ENCODE data around the gene PDE4D.
"Not testable (repeated sequence)": the region's sequence is repeated elsewhere in the genome, so short reads cannot be mapped to it uniquely, and the experiment has no call there.

Gene PDE4D

DNA sequence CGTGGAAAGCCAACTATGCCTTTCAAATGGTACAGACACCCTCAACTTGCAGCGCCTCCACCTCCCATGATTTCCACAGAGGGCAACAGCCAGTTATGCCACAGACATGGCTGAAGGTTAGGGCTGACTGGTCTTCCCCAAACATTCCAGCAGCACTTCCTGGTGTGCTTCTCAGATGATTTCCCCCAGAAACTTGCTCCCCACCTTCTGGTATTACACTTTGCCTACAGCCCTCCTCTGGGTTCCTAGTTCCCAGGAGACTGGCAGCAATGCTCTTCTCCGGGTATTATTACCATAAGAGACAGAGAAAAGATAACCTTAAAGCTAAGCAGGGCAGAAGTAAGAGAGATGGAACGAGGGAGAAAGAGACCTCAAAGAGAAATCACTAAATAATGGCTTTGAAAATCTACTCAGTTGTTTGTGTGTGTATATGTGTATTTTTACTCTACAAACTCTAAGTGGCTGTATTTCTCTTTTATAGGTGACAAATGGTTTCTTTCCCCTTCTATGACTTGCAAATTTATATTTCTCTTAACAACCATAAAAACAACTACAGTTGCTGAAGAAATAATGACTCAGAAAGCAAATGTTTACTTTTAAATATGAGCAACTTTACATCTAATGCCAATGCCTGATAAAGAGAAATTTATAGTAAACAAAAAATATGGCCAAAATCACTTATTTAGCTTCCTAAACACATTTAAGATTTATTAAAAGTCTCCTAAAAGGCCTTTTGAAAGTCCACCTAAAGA lies 133.8 kb downstream of the PDE4D start:
- H3K27ac ChIP-seq, result 0 out of 22 replicates have a peak overlapping the region, but pooled peaks of 1 of the 11 experiments have one; percentile 2
- H3K4me2 ChIP-seq, result no peak overlapping the region
- H3K4me3 ChIP-seq, result no peak overlapping the region
- H3K36me3 ChIP-seq, result no peaks in the 10 kb centered on the region
- no peak for TF ChIP-seq Cebpa-rat (IDR thresholded peaks at IDR 0.05)
- H3K27me3 ChIP-seq, result no peaks in the 10 kb centered on the region
- no peaks in the 10 kb centered on the region for H3K4me1 ChIP-seq
- no peak overlapping the region for H3K9ac ChIP-seq
- H4K20me1 ChIP-seq, result no peaks in the 10 kb centered on the region
- H3K9me3 ChIP-seq (replicated peaks in 1 of 11), result no peaks in the 10 kb centered on the region

- no peak for TF ChIP-seq Cebpa-rat (IDR thresholded peaks at IDR 0.05)
- no peaks in the 10 kb centered on the region for H3K4me1 ChIP-seq
- H3K27me3 ChIP-seq, result no peaks in the 10 kb centered on the region
- no peak overlapping the region for H3K9ac ChIP-seq
- H4K20me1 ChIP-seq, result no peaks in the 10 kb centered on the region
- no peaks in the 10 kb centered on the region for H3K9me3 ChIP-seq (replicated peaks in 1 of 11)
- H3K27ac ChIP-seq, result no peak overlapping the region
- no peak overlapping the region for H3K4me3 ChIP-seq
- H3K4me2 ChIP-seq, result no peak overlapping the region
- H3K36me3 ChIP-seq, result no peaks in the 10 kb centered on the region
These were observed 135.0 kb downstream of the PDE4D start for GRCh38 chr5:59758566-59758965.

DNA sequence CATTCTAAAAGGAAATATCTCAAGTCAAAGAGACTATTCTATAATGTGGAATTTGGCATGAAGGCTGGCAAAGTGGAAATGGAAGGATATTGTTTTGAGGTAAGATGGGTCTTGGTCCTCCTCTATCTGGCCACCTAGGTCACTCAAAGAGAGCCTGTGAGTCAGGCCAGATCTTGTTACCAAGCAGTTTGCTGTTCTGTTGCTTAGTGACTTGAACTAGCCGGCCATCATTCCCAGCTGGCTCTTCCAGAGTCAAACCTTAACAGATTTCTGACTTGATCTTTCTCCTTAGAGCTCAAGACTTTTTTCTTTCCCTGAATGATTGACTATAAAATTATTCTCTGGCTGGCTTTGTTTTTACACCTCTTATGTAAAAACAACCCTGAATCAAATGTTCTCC lies 136.1 kb downstream of the PDE4D start:
- H3K27me3 ChIP-seq, result no peaks in the 10 kb centered on the region
- no peak for TF ChIP-seq Cebpa-rat (IDR thresholded peaks at IDR 0.05)
- H3K36me3 ChIP-seq, result no peaks in the 10 kb centered on the region
- no peaks in the 10 kb centered on the region for H4K20me1 ChIP-seq
- no peak overlapping the region for H3K4me3 ChIP-seq
- no peak overlapping the region for H3K9ac ChIP-seq
- H3K4me1 ChIP-seq, result no peaks in the 10 kb centered on the region
- no peak overlapping the region for H3K4me2 ChIP-seq
- H3K27ac ChIP-seq, result no peak overlapping the region
- no peaks in the 10 kb centered on the region for H3K9me3 ChIP-seq (replicated peaks in 1 of 11)

DNA sequence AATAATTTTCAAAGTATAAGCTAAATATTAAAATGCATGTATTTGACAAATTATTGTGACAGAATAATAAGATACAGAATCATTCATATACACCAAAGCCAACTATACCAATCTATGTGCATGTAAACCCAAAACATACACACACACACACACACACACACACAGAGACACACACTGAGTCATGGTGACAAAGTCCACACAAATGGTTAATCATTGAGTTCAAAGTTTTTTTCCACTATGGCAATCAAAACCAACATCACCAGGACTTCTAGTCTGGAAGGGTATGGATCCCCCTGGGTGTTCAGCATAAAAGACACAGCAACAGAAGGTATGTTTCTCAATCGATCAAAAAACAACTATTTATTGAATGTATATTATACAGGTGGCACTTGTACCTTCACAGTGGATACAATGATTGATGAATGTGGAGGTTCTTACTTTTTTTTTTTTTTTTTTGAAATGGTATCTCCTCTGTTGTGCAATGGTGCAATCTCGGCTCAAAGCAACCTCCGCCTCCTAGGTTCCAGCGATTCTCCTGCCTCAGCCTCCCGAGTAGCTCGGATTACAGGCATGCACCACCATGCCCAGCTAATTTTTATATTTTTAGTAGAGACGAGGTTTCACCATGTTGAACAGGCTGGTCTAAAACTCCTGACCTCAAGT lies 137.0 kb downstream of the PDE4D start:
- H3K4me1 ChIP-seq, result 0 out of 20 replicates have a peak, but pooled peaks cover 0 to 2% (median 0%) of the 10 kb centered on the region in 10 experiments

GRCh38 chr5:59755476-59755875 lies 138.1 kb downstream of the PDE4D start:
- H3K27me3 ChIP-seq, result no peaks in the 10 kb centered on the region
- H3K4me1 ChIP-seq, result peaks cover 0 to 3% (median 0%) of the 10 kb centered on the region in 10 experiments; a peak in 1 of 20 replicates

More for the DNA sequence above, 137.0 kb downstream of the PDE4D start:
- Histone ChIP-seq H3K4me3 (no peak overlapping the region), H3K27me3 (no peaks in the 10 kb centered on the region), H3K36me3 (no peaks in the 10 kb centered on the region), H4K20me1 (no peaks in the 10 kb centered on the region), H3K9me3 (replicated peaks in 1 of 11) (no peaks in the 10 kb centered on the region), H3K27ac (no peak overlapping the region), H3K4me2 (no peak overlapping the region), H3K9ac (no peak overlapping the region)
- TF ChIP-seq Cebpa-rat (IDR thresholded peaks at IDR 0.05), result no peak

GRCh38 chr5:59753599-59753998 lies 139.9 kb downstream of the PDE4D start:
- TF ChIP-seq Cebpa-rat (IDR thresholded peaks at IDR 0.05), result no peak
- Histone ChIP-seq H3K4me1 (peaks cover 0 to 3% (median 0%) of the 10 kb centered on the region in 10 experiments; a peak in 1 of 20 replicates), H3K9ac (no peak overlapping the region), H3K4me3 (no peak overlapping the region), H3K9me3 (replicated peaks in 1 of 11) (no peaks in the 10 kb centered on the region), H3K27ac (no peak overlapping the region), H3K4me2 (no peak overlapping the region), H3K36me3 (no peaks in the 10 kb centered on the region), H4K20me1 (no peaks in the 10 kb centered on the region), H3K27me3 (no peaks in the 10 kb centered on the region)

More at GRCh38 chr5:59755476-59755875, 138.1 kb downstream of the PDE4D start:
- no peaks in the 10 kb centered on the region for H4K20me1 ChIP-seq
- no peaks in the 10 kb centered on the region for H3K36me3 ChIP-seq
- no peak overlapping the region for H3K4me3 ChIP-seq
- no peaks in the 10 kb centered on the region for H3K9me3 ChIP-seq (replicated peaks in 1 of 11)
- no peak overlapping the region for H3K27ac ChIP-seq
- H3K9ac ChIP-seq, result no peak overlapping the region
- no peak for TF ChIP-seq Cebpa-rat (IDR thresholded peaks at IDR 0.05)
- no peak overlapping the region for H3K4me2 ChIP-seq

DNA sequence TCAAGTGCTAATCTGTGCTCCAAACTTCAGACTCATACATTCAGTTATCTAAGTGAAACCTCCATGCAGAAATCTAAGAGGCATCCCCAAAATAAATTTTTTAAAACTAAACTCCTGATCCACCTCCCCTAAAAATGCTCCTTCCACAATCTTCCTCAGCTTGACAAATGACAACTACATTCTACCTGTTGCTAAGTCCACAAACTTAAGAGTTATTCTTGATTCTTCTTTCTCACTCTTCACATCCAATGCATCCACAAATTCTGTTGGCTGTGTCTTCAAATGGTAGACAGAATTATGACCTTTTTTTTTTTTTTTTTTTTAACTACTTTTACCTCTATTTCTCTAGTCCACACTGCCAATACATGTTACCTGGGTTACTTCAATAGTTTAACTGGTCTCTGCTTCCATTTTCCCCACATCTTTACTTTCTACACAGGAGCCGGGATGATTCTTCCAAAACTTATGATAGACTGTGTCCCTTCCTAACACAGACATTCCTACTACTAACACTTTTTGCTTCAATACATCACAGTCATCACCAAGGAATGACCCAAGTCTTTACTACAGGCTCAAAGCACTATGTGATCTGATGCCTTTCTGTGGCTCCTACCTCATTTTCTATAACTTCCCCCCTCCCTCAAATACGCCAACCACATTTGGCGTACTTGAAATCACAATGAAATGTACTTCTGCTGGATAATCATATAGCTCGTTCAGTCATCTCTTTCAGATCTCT lies 143.6 kb downstream of the PDE4D start:
- no peak overlapping the region for H3K27ac ChIP-seq
- peaks cover 0 to 3% (median 0%) of the 10 kb centered on the region in 10 experiments; a peak in 1 of 20 replicates for H3K4me1 ChIP-seq
- no peaks in the 10 kb centered on the region for H4K20me1 ChIP-seq
- no peak overlapping the region for H3K9ac ChIP-seq
- TF ChIP-seq Cebpa-rat (IDR thresholded peaks at IDR 0.05), result no peak
- no peak overlapping the region for H3K4me2 ChIP-seq
- no peak overlapping the region for H3K4me3 ChIP-seq
- no peaks in the 10 kb centered on the region for H3K36me3 ChIP-seq
- no peaks in the 10 kb centered on the region for H3K27me3 ChIP-seq
- no peaks in the 10 kb centered on the region for H3K9me3 ChIP-seq (replicated peaks in 1 of 11)

DNA sequence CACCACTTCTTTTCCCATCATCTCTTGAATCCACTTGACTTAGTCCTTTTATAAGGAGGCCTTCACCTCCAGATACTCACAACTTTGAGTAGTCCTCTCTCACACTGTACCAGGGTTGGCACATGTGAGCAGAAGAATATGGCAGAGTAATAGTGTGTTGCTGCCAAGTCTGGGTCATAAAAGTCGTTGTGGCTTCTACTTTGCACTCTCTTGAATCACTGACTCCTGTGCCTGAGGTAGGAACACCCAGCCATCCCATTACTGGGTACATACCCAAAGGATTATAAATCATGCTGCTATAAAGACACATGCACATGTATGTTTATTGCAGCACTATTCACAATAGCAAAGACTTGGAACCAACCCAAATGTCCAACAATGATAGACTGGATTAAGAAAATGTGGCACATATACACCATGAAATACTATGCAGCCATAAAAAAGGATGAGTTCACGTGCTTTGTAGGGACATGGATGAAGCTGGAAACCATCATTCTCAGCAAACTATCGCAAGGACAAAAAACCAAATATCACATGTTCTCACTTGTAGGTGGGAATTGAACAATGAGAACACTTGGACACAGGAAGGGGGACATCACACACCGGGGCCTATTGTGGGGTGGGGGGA lies 145.4 kb downstream of the PDE4D start:
- H3K4me1 ChIP-seq; H3K27ac ChIP-seq; H3K9me3 ChIP-seq (replicated peaks in 1 of 11); H3K4me2 ChIP-seq; H4K20me1 ChIP-seq; H3K9ac ChIP-seq; H3K36me3 ChIP-seq; H3K4me3 ChIP-seq; H3K27me3 ChIP-seq: not testable (repeated sequence)

- no peak overlapping the region for H3K4me3 ChIP-seq
- no peaks in the 10 kb centered on the region for H3K36me3 ChIP-seq
- H3K4me1 ChIP-seq, result no peaks in the 10 kb centered on the region; a peak in 1 of 20 replicates
- H4K20me1 ChIP-seq, result no peaks in the 10 kb centered on the region
- H3K27me3 ChIP-seq, result no peaks in the 10 kb centered on the region
- H3K9ac ChIP-seq, result no peak overlapping the region
- H3K4me2 ChIP-seq, result no peak overlapping the region
- no peaks in the 10 kb centered on the region for H3K9me3 ChIP-seq (replicated peaks in 1 of 11)
- no peak overlapping the region for H3K27ac ChIP-seq
- no peak for TF ChIP-seq Cebpa-rat (IDR thresholded peaks at IDR 0.05)
These were observed 147.2 kb downstream of the PDE4D start for GRCh38 chr5:59746241-59746765.

Measured in BLaER1 treated with 17β-estradiol and CSF1 and Interleukin-3, amounts not matched to agents 10 nM and 100 nM (cell line).